SW 1271 (cell line): ENCODE data around the gene EIF1AD.
A peak's percentile ranks its signal among the peaks of the same experiment; 100 is the strongest.

Source experiments
- DNase-seq, 2 experiments: peaks; one replicate each; lab custom pipeline; 2025; lab: John Stamatoyannopoulos, UW

Gene EIF1AD

GRCh38 chr11:66004186-66004585, 2.2 kb upstream of the EIF1AD start:
- no peak for DNase-seq

GRCh38 chr11:66003291-66003690, 1.3 kb upstream of the EIF1AD start:
- no peak for DNase-seq

- peak in 1 of 2 experiments; percentile 56 for DNase-seq
Observed at GRCh38 chr11:66002648-66003225, 780 bp upstream of the EIF1AD start.

- DNase-seq: no peak
Observed at GRCh38 chr11:65997286-65997685, 4.7 kb downstream of the EIF1AD start.

- no peak for DNase-seq
Observed at GRCh38 chr11:65992056-65992455, 9.9 kb downstream of the EIF1AD start.

- peak; percentile 64 to 94 for DNase-seq
Observed at GRCh38 chr11:65988791-65989592, 13.0 kb downstream of the EIF1AD start.

- DNase-seq: no peak
Observed at GRCh38 chr11:65987336-65987735, 14.6 kb downstream of the EIF1AD start.

- DNase-seq: no peak
Observed at GRCh38 chr11:65983589-65983987, 18.4 kb downstream of the EIF1AD start.

GRCh38 chr11:65982824-65983588, 19.0 kb downstream of the EIF1AD start:
- no peak for DNase-seq

GRCh38 chr11:65981972-65982823, 19.8 kb downstream of the EIF1AD start:
- no peak for DNase-seq

- no peak for DNase-seq
Observed at GRCh38 chr11:65981101-65981740, 20.7 kb downstream of the EIF1AD start.

- DNase-seq: no peak
Observed at GRCh38 chr11:65979261-65979759, 22.6 kb downstream of the EIF1AD start.

- DNase-seq: no peak
Observed at GRCh38 chr11:65978391-65979238, 23.3 kb downstream of the EIF1AD start.

- no peak for DNase-seq
Observed at GRCh38 chr11:65977621-65978390, 24.2 kb downstream of the EIF1AD start.

- no peak for DNase-seq
Observed at GRCh38 chr11:65976216-65977176, 25.5 kb downstream of the EIF1AD start.

- no peak for DNase-seq
Observed at GRCh38 chr11:65975771-65976170, 26.2 kb downstream of the EIF1AD start.

- DNase-seq: no peak
Observed at GRCh38 chr11:65973439-65974110, 28.4 kb downstream of the EIF1AD start.

- DNase-seq: no peak
Observed at GRCh38 chr11:65972116-65972515, 29.8 kb downstream of the EIF1AD start.
